Ovary (tissue), 9 donors: ENCODE measurements around the gene HRAS. TPM values are rescaled to one million over a fixed set of nuclear protein-coding genes. Genes with fewer than 3 reads are reported as not detected.

Experiments
- DNase-seq, 5 donors: peaks; one replicate each; pipeline ENCODE4 v3.0.0-alpha.2; 2019 to 2020
- H3K27ac ChIP-seq, 2 donors: fragments of 200-600 bp; one replicate each; pipeline versions ENCODE4 v1.5.1 to v1.8.0; 2019 to 2022
- H3K27me3 ChIP-seq: fragments of 200-600 bp; one replicate; pipeline ENCODE4 v1.8.0; 2022
- H3K36me3 ChIP-seq: fragments of 200-600 bp; sonication (generic); one replicate; pipeline ENCODE4 v1.5.1; 2019
- H3K4me1 ChIP-seq: one replicate; pipeline ENCODE4 v1.8.1; 2013; ENCODE audit warnings: mild to moderate bottlenecking, moderate library complexity; ENCODE audit not compliant: insufficient read depth
- H3K4me3 ChIP-seq: fragments of 200-600 bp; sonication (generic); one replicate; pipeline ENCODE4 v1.5.1; 2017
- H3K9me3 ChIP-seq, 2 donors: fragments of 200-600 bp in 1 of 2; sonication (generic) in 1 of 2; one replicate each; pipeline versions ENCODE4 v1.5.1 to v1.8.1; 2013 to 2019; ENCODE audit warnings: mild to moderate bottlenecking in 1 of 2, moderate library complexity in 1 of 2
- CTCF ChIP-seq, 3 donors: fragments of 450-650 bp in 2 of 3; fragments of 200-600 bp in 1 of 3; IDR thresholded peaks; one replicate each; pipeline versions ENCODE4 v1.5.1 to v1.8.0; 2016 to 2022; ENCODE audit warnings: antibody characterized with exemption in 3 of 3, mild to moderate bottlenecking in 1 of 3
- EP300 ChIP-seq: sonication (generic); formaldehyde crosslinking; IDR thresholded peaks from one replicate; pipeline ENCODE4 v1.6.1; 2017; ENCODE audit warnings: antibody characterized with exemption
- POLR2A ChIP-seq: fragments of 450-650 bp; IDR thresholded peaks from one replicate; pipeline ENCODE4 v1.6.1; 2017; ENCODE audit warnings: antibody characterized with exemption, mild to moderate bottlenecking, moderate library complexity
- WGBS, 3 donors: extraction: QIAGEN DNeasy Blood & Tissue Kit in 1 of 3; methylation state at CpG; one replicate each; pipeline versions ENCODE4 v1.1.5 to v1.1.7; 2013 to 2017; 5-methylcytosine and 5-hydroxymethylcytosine counted together
- intact Hi-C, 4 donors: fragments of 100-400 bp; cut with DNase I; formaldehyde crosslinking; loops; one replicate each; pipeline versions ENCODE4 v1.11.0 to v1.15.1; 2022 to 2023
- microRNA counts: library from miRNA; unstranded; fragments of <30 nt; microRNA quantifications from one replicate; lab custom pipeline; 2016
- microRNA-seq, 3 donors: library from miRNA; unstranded; fragments of <30 nt; microRNA quantifications; one replicate each; pipeline versions ENCODE4 to v1.2.0, GENCODE V29; 2019 to 2020
- polyA plus RNA-seq, 2 donors: library from polyadenylated mRNA; stranded (reverse); fragments of 200-250 nt in 1 of 2; fragments of 350-450 nt in 1 of 2; fragmentation: Illumina TruSeq in 1 of 2; extraction: RNeasy Lipid Tissue Mini Kit (QIAGEN cat#74804) in 1 of 2; gene quantifications; one replicate each; pipeline ENCODE4 v1.2.3, GENCODE V29; 2013 to 2014
- small RNA-seq: library from RNA; depleted of rRNA; stranded (forward); fragments of <200 nt; gene quantifications from one replicate; pipeline ENCODE3, GENCODE V24; 2016
- total RNA-seq, 7 donors: library from RNA; depleted of rRNA in 2 of 7; stranded (reverse); fragments of >200 nt in 2 of 7; fragmentation: NEBNext Ultra II Directional in 3 of 7; extraction: Animal tissue kit (Norgen Biotek cat#: 25700) in 3 of 7; gene quantifications; one replicate each; pipeline versions ENCODE4 v1.1.0 to v1.2.4, GENCODE V29; 2016 to 2023
- donor health status: DM: no; HTN: no; CAD: no; lungs with moderate emphysema.
- donor health status: DM: no; HTN: no; CAD: no.
- donor health status: Bipolar disorder and iron deficiency.
- donor health status: DM: yes; HTN: yes; CAD: no.
- donor health status: DM: no; HTN: no; CAD: no.
- donor health status: DM: yes; HTN: yes; CAD: no.

Gene HRAS
- total and polyA plus RNA-seq, 9 donors = 4.3 to 49.6 (median 36.3) TPM

- intact Hi-C loops = no loop called here
- Histone ChIP-seq H3K9me3 (no peaks in the 10 kb centered on the region), H3K4me3 (no peak overlapping the region), H3K27ac (no peak overlapping the region), H3K36me3 (no peaks in the 10 kb centered on the region), H3K27me3 (no peaks in the 10 kb centered on the region), H3K4me1 (no peaks in the 10 kb centered on the region)
- TF ChIP-seq POLR2A (no peak), EP300 (no peak), CTCF (IDR thresholded peaks at IDR 0.05) (no peak)
- 94 to 96% (median 95%) methylated on average over 38 of the region's 38 CpGs for WGBS, 3 donors
- DNase-seq = no peak
Observed at GRCh38 chr11:484616-485015, 50.8 kb downstream of the HRAS start.

MicroRNAs encoded within 50 kb of the gene (microRNA counts, 767-probe panel; counts per million panel counts)
- 530 counts per million, percentile 78 among the panel's probes with 10 or more counts for microRNA hsa-miR-210 (lab: Ali Mortazavi, UCI)

Small RNAs within 50 kb of the gene (microRNA-seq; reads per million reads assigned to microRNA genes)
- gene MIR210 = 91.1 to 191 (median 105) reads per million in 3 donors

Small RNAs within 50 kb of the gene (small RNA-seq; reads per million reads assigned to genes)
- gene MIR210 = 4.3 reads per million, percentile 79 among the genes with 10 or more reads in this experiment

Other genes with a start within 250 kb of the HRAS start
- 10 to 100 TPM in 4 of 7 donors, 1 to 10 TPM in 3; 3.3 to 21.3 (median 10.6) TPM for gene PGGHG, start 246.4 kb downstream of the HRAS start, total RNA-seq
- gene PGGHG, start 246.4 kb downstream of the HRAS start, polyA plus RNA-seq = 1 to 10 TPM in 1 of 2 donors, under 1 TPM in 1; 0.25 to 6.1 TPM
- gene IFITM5, start 236.1 kb downstream of the HRAS start, total RNA-seq = not detected
- not detected for gene IFITM5, start 236.1 kb downstream of the HRAS start, polyA plus RNA-seq
- 1,000 to 10,000 TPM in 1 of 7 donors, 100 to 1,000 TPM in 6; 207 to 1,149 (median 546) TPM for gene IFITM2, start 227.8 kb downstream of the HRAS start, total RNA-seq
- 100 to 1,000 TPM; 306 to 616 TPM for gene IFITM2, start 227.8 kb downstream of the HRAS start, polyA plus RNA-seq
- gene IFITM1, start 221.5 kb downstream of the HRAS start, total RNA-seq = 100 to 1,000 TPM; 317 to 760 (median 496) TPM
- gene IFITM1, start 221.5 kb downstream of the HRAS start, polyA plus RNA-seq = 100 to 1,000 TPM; 211 to 748 TPM
- 1,000 to 10,000 TPM in 2 of 7 donors, 100 to 1,000 TPM in 5; 150 to 1,394 (median 665) TPM for gene IFITM3, start 214.7 kb downstream of the HRAS start, total RNA-seq
- 1,000 to 10,000 TPM in 1 of 2 donors, 100 to 1,000 TPM in 1; 506 to 1,096 TPM for gene IFITM3, start 214.7 kb downstream of the HRAS start, polyA plus RNA-seq
- gene B4GALNT4, start 166.1 kb downstream of the HRAS start, total RNA-seq = 10 to 100 TPM; 14.7 to 90.3 (median 52.5) TPM
- gene B4GALNT4, start 166.1 kb downstream of the HRAS start, polyA plus RNA-seq = 10 to 100 TPM in 1 of 2 donors, 1 to 10 TPM in 1; 1.3 to 58.1 TPM
- 10 to 100 TPM in 1 of 7 donors, 1 to 10 TPM in 4, under 1 TPM in 2; 0.30 to 56.8 (median 3.4) TPM for gene PKP3, start 141.4 kb downstream of the HRAS start, total RNA-seq
- under 1 TPM in 1 of 2 donors, not detected in 1; 0.21 TPM for gene PKP3, start 141.4 kb downstream of the HRAS start, polyA plus RNA-seq
- gene SIGIRR, start 120.6 kb downstream of the HRAS start, total RNA-seq = 10 to 100 TPM; 15.0 to 52.6 (median 27.5) TPM
- 10 to 100 TPM in 1 of 2 donors, 1 to 10 TPM in 1; 1.5 to 39.5 TPM for gene SIGIRR, start 120.6 kb downstream of the HRAS start, polyA plus RNA-seq
- 10 to 100 TPM in 1 of 7 donors, 1 to 10 TPM in 2, under 1 TPM in 4; 0.15 to 11.4 (median 0.82) TPM for gene ANO9, start 93.6 kb downstream of the HRAS start, total RNA-seq
- gene ANO9, start 93.6 kb downstream of the HRAS start, polyA plus RNA-seq = under 1 TPM; 0.12 to 0.31 TPM
- gene PTDSS2, start 85.3 kb downstream of the HRAS start, total RNA-seq = 10 to 100 TPM; 34.4 to 56.5 (median 42.7) TPM
- 10 to 100 TPM; 17.1 to 38.6 TPM for gene PTDSS2, start 85.3 kb downstream of the HRAS start, polyA plus RNA-seq
- gene RNH1, start 28.3 kb downstream of the HRAS start, total RNA-seq = 100 to 1,000 TPM; 105 to 233 (median 169) TPM
- 100 to 1,000 TPM in 1 of 2 donors, 10 to 100 TPM in 1; 17.4 to 147 TPM for gene RNH1, start 28.3 kb downstream of the HRAS start, polyA plus RNA-seq
- 1 to 10 TPM in 6 of 7 donors, under 1 TPM in 1; 0.60 to 6.2 (median 2.0) TPM for gene LRRC56, start 2.0 kb upstream of the HRAS start, total RNA-seq
- gene LRRC56, start 2.0 kb upstream of the HRAS start, polyA plus RNA-seq = 1 to 10 TPM in 1 of 2 donors, not detected in 1; 2.1 TPM
- gene LMNTD2, start 25.2 kb upstream of the HRAS start, total RNA-seq = 1 to 10 TPM in 5 of 7 donors, under 1 TPM in 2; 0.70 to 7.6 (median 1.2) TPM
- 1 to 10 TPM in 1 of 2 donors, not detected in 1; 1.1 TPM for gene LMNTD2, start 25.2 kb upstream of the HRAS start, polyA plus RNA-seq
- gene RASSF7, start 25.4 kb upstream of the HRAS start, total RNA-seq = 100 to 1,000 TPM in 1 of 7 donors, 10 to 100 TPM in 2, 1 to 10 TPM in 4; 4.7 to 163 (median 9.5) TPM
- 1 to 10 TPM in 1 of 2 donors, not detected in 1; 7.4 TPM for gene RASSF7, start 25.4 kb upstream of the HRAS start, polyA plus RNA-seq
- 10 to 100 TPM; 15.5 to 34.2 (median 31.0) TPM for gene PHRF1, start 40.9 kb upstream of the HRAS start, total RNA-seq
- gene PHRF1, start 40.9 kb upstream of the HRAS start, polyA plus RNA-seq = 10 to 100 TPM in 1 of 2 donors, 1 to 10 TPM in 1; 3.8 to 21.3 TPM
- 10 to 100 TPM in 6 of 7 donors, 1 to 10 TPM in 1; 8.2 to 59.1 (median 17.1) TPM for gene IRF7, start 80.4 kb upstream of the HRAS start, total RNA-seq
- 10 to 100 TPM in 1 of 2 donors, under 1 TPM in 1; 0.28 to 22.8 TPM for gene IRF7, start 80.4 kb upstream of the HRAS start, polyA plus RNA-seq
- gene CDHR5, start 89.4 kb upstream of the HRAS start, total RNA-seq = 1 to 10 TPM in 1 of 7 donors, under 1 TPM in 2, not detected in 4; 0.20 to 2.3 (median 0.22) TPM
- under 1 TPM in 1 of 2 donors, not detected in 1; 0.07 TPM for gene CDHR5, start 89.4 kb upstream of the HRAS start, polyA plus RNA-seq
- gene SCT, start 91.6 kb upstream of the HRAS start, total RNA-seq = not detected
- gene SCT, start 91.6 kb upstream of the HRAS start, polyA plus RNA-seq = under 1 TPM in 1 of 2 donors, not detected in 1; 0.68 TPM
- gene DRD4, start 101.7 kb upstream of the HRAS start, total RNA-seq = 1 to 10 TPM in 5 of 7 donors, under 1 TPM in 2; 0.57 to 3.3 (median 1.7) TPM
- gene DRD4, start 101.7 kb upstream of the HRAS start, polyA plus RNA-seq = under 1 TPM in 1 of 2 donors, not detected in 1; 0.63 TPM
- 10 to 100 TPM; 15.5 to 43.4 (median 34.1) TPM for gene DEAF1, start 159.6 kb upstream of the HRAS start, total RNA-seq
- gene DEAF1, start 159.6 kb upstream of the HRAS start, polyA plus RNA-seq = 10 to 100 TPM; 10.2 to 23.9 TPM
- 10 to 100 TPM; 15.4 to 38.0 (median 30.5) TPM for gene TMEM80, start 160.2 kb upstream of the HRAS start, total RNA-seq
- gene TMEM80, start 160.2 kb upstream of the HRAS start, polyA plus RNA-seq = 10 to 100 TPM; 28.9 to 37.6 TPM
- gene EPS8L2, start 170.7 kb upstream of the HRAS start, total RNA-seq = 10 to 100 TPM; 20.6 to 57.9 (median 34.2) TPM
- 10 to 100 TPM in 1 of 2 donors, 1 to 10 TPM in 1; 5.9 to 17.4 TPM for gene EPS8L2, start 170.7 kb upstream of the HRAS start, polyA plus RNA-seq
- gene TALDO1, start 211.9 kb upstream of the HRAS start, total RNA-seq = 100 to 1,000 TPM in 6 of 7 donors, 10 to 100 TPM in 1; 75.0 to 134 (median 117) TPM
- gene TALDO1, start 211.9 kb upstream of the HRAS start, polyA plus RNA-seq = 100 to 1,000 TPM in 1 of 2 donors, 10 to 100 TPM in 1; 76.8 to 103 TPM
- 10 to 100 TPM; 14.7 to 79.8 (median 59.9) TPM for gene GATD1, start 241.9 kb upstream of the HRAS start, total RNA-seq
- 10 to 100 TPM in 1 of 2 donors, 1 to 10 TPM in 1; 9.4 to 52.1 TPM for gene GATD1, start 241.9 kb upstream of the HRAS start, polyA plus RNA-seq